K562 treated with DMSO at 1 percent for 48 hours (cell line): Measurements from ENCODE around the gene OLAH. TPM values are rescaled to one million over a fixed set of nuclear protein-coding genes. Genes with fewer than 3 reads are reported as not detected.

ENCODE experiments used
- total RNA-seq: library from RNA; unstranded; fragments of 300-600 nt; gene quantifications from 2 replicates; pipeline ENCODE4 v1.2.3, GENCODE V29; 2022; ENCODE audit warnings: low replicate concordance; ENCODE audit errors: extremely low read depth

The OLAH gene
- not detected in 2 replicates for total RNA-seq

GRCh38 chr10:15043674-15044073 lies at the start of gene OLAH:
OLAH (plus strand) TSS chr10:15043943; CDS start chr10:15047289, 3,346 bp downstream.

DNA sequence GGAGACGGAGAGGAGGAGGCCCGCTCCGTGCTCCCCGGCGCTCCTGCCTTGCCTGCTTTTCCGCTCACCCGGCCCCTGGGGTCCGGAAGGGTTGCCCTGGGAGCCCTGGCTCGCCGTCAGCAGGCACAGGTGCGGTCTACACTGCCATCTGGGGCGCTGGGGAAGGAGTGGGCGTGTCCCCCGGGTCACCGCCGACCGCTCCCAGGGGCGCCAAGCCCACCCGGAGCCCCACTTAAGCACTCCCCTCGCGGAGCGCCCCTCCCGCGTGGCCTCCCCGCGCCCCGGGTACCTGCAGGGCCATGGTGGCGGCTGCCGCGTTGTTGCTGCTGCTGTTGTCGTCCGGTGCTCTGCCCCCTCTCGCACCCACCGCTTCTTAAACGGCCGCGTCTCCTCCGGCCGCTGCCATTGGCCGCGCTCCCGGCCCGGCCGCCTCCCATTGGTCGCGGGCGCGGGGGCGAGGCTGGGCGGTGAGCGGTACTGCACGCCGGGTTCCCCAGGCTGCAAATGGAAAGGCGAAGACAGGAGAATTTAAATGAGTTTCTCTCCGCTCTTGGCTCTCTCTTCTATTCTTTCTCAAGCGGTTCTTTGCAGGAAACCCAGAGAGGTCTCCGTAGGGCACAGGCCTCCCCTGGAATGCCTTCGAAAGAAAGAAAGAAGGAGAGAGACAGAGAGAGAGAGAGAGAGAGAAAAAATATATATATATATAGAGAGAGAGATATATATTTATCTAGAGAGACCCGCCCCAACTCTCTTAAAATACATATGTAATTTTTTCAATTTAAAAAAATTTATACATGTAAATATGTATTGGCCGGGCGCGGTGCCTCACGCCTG lies 44.9 kb downstream of the OLAH start, which contains the start of gene ACBD7:
TSS of gene ACBD7 (minus strand) at position 349 of the 834 bp plus-strand sequence. CDS start at position 301, 48 bp downstream.

GRCh38 chr10:15097011-15097812 lies 53.5 kb downstream of the OLAH start, which contains the start of gene RPP38:
RPP38 (plus strand) TSS chr10:15097355; CDS start chr10:15103315, 5,960 bp downstream.

Other genes with a start within 250 kb of the OLAH start
- gene CDNF, start 205.9 kb upstream of the OLAH start, total RNA-seq: not detected in 2 replicates
- not detected in 2 replicates for gene HSPA14, start 205.6 kb upstream of the OLAH start, total RNA-seq
- not detected in 2 replicates for gene MSANTD7, start 205.6 kb upstream of the OLAH start, total RNA-seq
- not detected in 2 replicates for gene SUV39H2, start 165.1 kb upstream of the OLAH start, total RNA-seq
- not detected in 2 replicates for gene DCLRE1C, start 89.8 kb upstream of the OLAH start, total RNA-seq
- not detected in 2 replicates for gene MEIG1, start 84.6 kb upstream of the OLAH start, total RNA-seq
- not detected in 2 replicates for gene ACBD7, start 44.8 kb downstream of the OLAH start, total RNA-seq
- gene RPP38, start 53.4 kb downstream of the OLAH start, total RNA-seq: not detected in 2 replicates
- gene NMT2, start 124.8 kb downstream of the OLAH start, total RNA-seq: not detected in 2 replicates